ENCODE data around the gene PAX6. TPM values are rescaled to one million over a fixed set of nuclear protein-coding genes. Genes with fewer than 3 reads are reported as not detected.
A peak's percentile ranks its signal among the peaks of the same experiment; 100 is the strongest.

The PAX6 gene
- total and polyA plus RNA-seq, 9 of the 15 experiments (the other 6 are each of a cell fraction or from before 2014, with no cell fraction given) = 1.5 to 10.9 (median 5.3) TPM

DNA sequence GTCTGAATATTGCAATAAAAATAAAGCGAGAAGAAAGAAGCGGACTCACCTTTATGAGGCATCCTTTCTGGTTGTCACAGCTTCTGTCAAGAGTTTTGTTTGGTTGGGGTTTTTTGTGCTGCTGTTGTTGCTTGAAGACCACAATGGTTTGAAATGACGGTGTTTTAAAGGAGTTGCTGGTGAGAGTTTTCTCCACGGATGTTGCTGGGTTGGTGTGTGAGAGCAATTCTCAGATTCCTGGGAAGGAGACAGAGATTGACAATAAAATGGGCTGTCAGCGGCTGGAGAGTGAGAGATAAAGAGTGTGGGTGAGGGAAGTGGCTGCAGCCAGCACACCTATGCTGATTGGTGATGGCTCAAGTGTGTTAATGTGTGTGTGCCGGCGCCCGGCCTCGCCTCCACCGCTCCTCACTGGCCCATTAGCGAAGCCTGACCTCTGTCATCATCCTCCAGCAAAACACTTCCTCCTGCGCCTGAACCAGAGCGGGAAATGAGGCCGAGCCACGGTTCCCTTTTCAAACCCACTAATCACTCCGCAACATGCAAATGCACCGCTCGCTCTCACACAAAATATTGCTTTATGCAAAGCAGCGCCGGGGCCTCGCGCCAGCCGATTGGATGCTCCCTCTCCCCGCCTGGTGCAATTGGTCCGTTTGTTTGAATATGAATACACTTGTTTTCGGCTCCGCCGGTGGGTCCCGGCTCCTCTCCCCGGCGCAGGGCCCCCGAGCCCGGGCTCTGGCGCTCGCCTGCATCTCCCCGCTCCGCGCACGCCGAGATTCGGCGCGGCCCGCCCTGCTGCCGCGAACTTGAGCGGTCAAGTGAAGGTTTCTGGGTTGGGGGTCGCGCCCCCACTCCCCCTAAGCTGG is at the start of gene PAX6 (continued):
- TF ChIP-seq, protein P1, sequence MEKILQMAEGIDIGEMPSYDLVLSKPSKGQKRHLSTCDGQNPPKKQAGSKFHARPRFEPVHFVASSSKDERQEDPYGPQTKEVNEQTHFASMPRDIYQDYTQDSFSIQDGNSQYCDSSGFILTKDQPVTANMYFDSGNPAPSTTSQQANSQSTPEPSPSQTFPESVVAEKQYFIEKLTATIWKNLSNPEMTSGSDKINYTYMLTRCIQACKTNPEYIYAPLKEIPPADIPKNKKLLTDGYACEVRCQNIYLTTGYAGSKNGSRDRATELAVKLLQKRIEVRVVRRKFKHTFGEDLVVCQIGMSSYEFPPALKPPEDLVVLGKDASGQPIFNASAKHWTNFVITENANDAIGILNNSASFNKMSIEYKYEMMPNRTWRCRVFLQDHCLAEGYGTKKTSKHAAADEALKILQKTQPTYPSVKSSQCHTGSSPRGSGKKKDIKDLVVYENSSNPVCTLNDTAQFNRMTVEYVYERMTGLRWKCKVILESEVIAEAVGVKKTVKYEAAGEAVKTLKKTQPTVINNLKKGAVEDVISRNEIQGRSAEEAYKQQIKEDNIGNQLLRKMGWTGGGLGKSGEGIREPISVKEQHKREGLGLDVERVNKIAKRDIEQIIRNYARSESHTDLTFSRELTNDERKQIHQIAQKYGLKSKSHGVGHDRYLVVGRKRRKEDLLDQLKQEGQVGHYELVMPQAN (IDR thresholded peaks at IDR 0.05; ENCODE audit: borderline replicate concordance) = no peak
- TF ChIP-seq, protein P2, sequence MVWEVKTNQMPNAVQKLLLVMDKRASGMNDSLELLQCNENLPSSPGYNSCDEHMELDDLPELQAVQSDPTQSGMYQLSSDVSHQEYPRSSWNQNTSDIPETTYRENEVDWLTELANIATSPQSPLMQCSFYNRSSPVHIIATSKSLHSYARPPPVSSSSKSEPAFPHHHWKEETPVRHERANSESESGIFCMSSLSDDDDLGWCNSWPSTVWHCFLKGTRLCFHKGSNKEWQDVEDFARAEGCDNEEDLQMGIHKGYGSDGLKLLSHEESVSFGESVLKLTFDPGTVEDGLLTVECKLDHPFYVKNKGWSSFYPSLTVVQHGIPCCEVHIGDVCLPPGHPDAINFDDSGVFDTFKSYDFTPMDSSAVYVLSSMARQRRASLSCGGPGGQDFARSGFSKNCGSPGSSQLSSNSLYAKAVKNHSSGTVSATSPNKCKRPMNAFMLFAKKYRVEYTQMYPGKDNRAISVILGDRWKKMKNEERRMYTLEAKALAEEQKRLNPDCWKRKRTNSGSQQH (CRISPR knock-in tag; IDR thresholded peaks at IDR 0.05) = 0 out of 2 replicates have a peak, but pooled peaks have one; percentile 11
- TF ChIP-seq, protein P3, sequence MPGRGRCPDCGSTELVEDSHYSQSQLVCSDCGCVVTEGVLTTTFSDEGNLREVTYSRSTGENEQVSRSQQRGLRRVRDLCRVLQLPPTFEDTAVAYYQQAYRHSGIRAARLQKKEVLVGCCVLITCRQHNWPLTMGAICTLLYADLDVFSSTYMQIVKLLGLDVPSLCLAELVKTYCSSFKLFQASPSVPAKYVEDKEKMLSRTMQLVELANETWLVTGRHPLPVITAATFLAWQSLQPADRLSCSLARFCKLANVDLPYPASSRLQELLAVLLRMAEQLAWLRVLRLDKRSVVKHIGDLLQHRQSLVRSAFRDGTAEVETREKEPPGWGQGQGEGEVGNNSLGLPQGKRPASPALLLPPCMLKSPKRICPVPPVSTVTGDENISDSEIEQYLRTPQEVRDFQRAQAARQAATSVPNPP (IDR thresholded peaks at IDR 0.05; ENCODE audit: borderline replicate concordance, insufficient read depth, insufficient read length) = no peak
- no peak for TF ChIP-seq CREB1 (IDR thresholded peaks at IDR 0.05)
- TF ChIP-seq CREB1 (CRISPR knock-in tag; IDR thresholded peaks at IDR 0.05) = peak; percentile 66
- 0 out of 2 replicates have a peak, but pooled peaks have one; percentile 31 for TF ChIP-seq ZBTB7A (IDR thresholded peaks at IDR 0.05; ENCODE audit: borderline replicate concordance, control insufficient read depth, low read depth, low read length)
- no peak for TF ChIP-seq ZNF699 (CRISPR knock-in tag; IDR thresholded peaks at IDR 0.05; ENCODE audit: insufficient replicate concordance)
- TF ChIP-seq HNRNPH1 (optimal IDR thresholded peaks at IDR 0.05; ENCODE audit: low read depth, low read length) = no peak
- TF ChIP-seq ZNF583 (CRISPR knock-in tag; IDR thresholded peaks at IDR 0.05) = no peak
- no peak for TF ChIP-seq ZNF282 (CRISPR knock-in tag; IDR thresholded peaks at IDR 0.05)
- no peak for TF ChIP-seq GTF3C2 (IDR thresholded peaks at IDR 0.05; ENCODE audit: borderline replicate concordance, extremely low read depth, insufficient read length)
- TF ChIP-seq PHTF2 (CRISPR knock-in tag; IDR thresholded peaks at IDR 0.05) = no peak
- TF ChIP-seq, protein P4, sequence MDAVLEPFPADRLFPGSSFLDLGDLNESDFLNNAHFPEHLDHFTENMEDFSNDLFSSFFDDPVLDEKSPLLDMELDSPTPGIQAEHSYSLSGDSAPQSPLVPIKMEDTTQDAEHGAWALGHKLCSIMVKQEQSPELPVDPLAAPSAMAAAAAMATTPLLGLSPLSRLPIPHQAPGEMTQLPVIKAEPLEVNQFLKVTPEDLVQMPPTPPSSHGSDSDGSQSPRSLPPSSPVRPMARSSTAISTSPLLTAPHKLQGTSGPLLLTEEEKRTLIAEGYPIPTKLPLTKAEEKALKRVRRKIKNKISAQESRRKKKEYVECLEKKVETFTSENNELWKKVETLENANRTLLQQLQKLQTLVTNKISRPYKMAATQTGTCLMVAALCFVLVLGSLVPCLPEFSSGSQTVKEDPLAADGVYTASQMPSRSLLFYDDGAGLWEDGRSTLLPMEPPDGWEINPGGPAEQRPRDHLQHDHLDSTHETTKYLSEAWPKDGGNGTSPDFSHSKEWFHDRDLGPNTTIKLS (IDR thresholded peaks at IDR 0.05; ENCODE audit: borderline replicate concordance, low read depth) = peak; percentile 35; the same call in 1 of the 2 replicates

Data from K562 (cell line).